GM23338 (cell line): ENCODE measurements around the gene XRCC4. TPM values are rescaled to one million over a fixed set of nuclear protein-coding genes. Genes with fewer than 3 reads are reported as not detected.

Experiments
- ATAC-seq: fragments of 200-7000 bp; cut with Tn5 transposase; 3 replicates; pipeline ENCODE4 v1.9.1; 2020
- DNase-seq: peaks from one replicate; pipeline ENCODE4 v3.0.0-alpha.2; 2015; ENCODE audit warnings: low spot score
- H2AFZ ChIP-seq: fragments of 200-600 bp; sonication (generic); 2 replicates; pipeline ENCODE4 v1.8.0; 2016; ENCODE audit warnings: antibody characterized with exemption, mild to moderate bottlenecking, moderate library complexity
- H3F3A ChIP-seq: fragments of 200-600 bp; sonication (generic); replicated peaks from 2 replicates; pipeline ENCODE4 v1.8.0; 2017; ENCODE audit warnings: antibody characterized with exemption, mixed run types, low read depth
- H3K27ac ChIP-seq: fragments of 200-600 bp; sonication (generic); 2 replicates; pipeline ENCODE4 v1.6.1; 2016; ENCODE audit warnings: low read depth
- H3K27me3 ChIP-seq: fragments of 200-600 bp; sonication (generic); 2 replicates; pipeline ENCODE4 v1.8.0; 2016; ENCODE audit warnings: mild to moderate bottlenecking, mixed run types, moderate library complexity; ENCODE audit not compliant: insufficient read depth
- H3K36me3 ChIP-seq: fragments of 200-600 bp; sonication (generic); 2 replicates; pipeline ENCODE4 v1.8.0; 2016; ENCODE audit warnings: mild to moderate bottlenecking; ENCODE audit not compliant: insufficient read depth
- H3K4me1 ChIP-seq: fragments of 200-600 bp; sonication (generic); 2 replicates; pipeline ENCODE4 v1.8.0; 2016; ENCODE audit warnings: mild to moderate bottlenecking, moderate library complexity; ENCODE audit not compliant: insufficient read depth
- H3K4me2 ChIP-seq: fragments of 200-600 bp; sonication (generic); 2 replicates; pipeline ENCODE4 v1.7.1; 2017; ENCODE audit warnings: mixed run types
- H3K4me3 ChIP-seq: fragments of 200-600 bp; sonication (generic); 2 replicates; pipeline ENCODE4 v1.6.1; 2016; ENCODE audit warnings: mixed run types
- H3K79me2 ChIP-seq: fragments of 200-600 bp; sonication (generic); replicated peaks from 2 replicates; pipeline ENCODE4 v1.8.0; 2017; ENCODE audit warnings: mild to moderate bottlenecking; ENCODE audit not compliant: insufficient read depth
- H3K9me2 ChIP-seq: fragments of 200-600 bp; sonication (generic); 2 replicates; pipeline ENCODE4 v1.8.0; 2017; ENCODE audit not compliant: insufficient read depth
- H4K20me1 ChIP-seq: fragments of 200-600 bp; sonication (generic); replicated peaks from 2 replicates; pipeline ENCODE4 v1.8.0; 2017; ENCODE audit warnings: mild to moderate bottlenecking; ENCODE audit not compliant: insufficient read depth
- H3K27ac Mint-ChIP-seq: 2 replicates; pipeline ENCODE4 v1.8.0; 2020; ENCODE audit warnings: inconsistent platforms, mild to moderate bottlenecking, moderate library complexity, mixed read lengths
- H3K27me3 Mint-ChIP-seq: 3 replicates; pipeline ENCODE4 v1.8.0; 2022; ENCODE audit warnings: low read depth, mild to moderate bottlenecking, moderate library complexity, mixed read lengths, inconsistent platforms; ENCODE audit not compliant: insufficient read depth, poor library complexity
- H3K36me3 Mint-ChIP-seq: 3 replicates; pipeline ENCODE4 v1.8.0; 2021; ENCODE audit warnings: low read depth, mild to moderate bottlenecking, inconsistent platforms, moderate library complexity, mixed read lengths
- H3K4me1 Mint-ChIP-seq: 3 replicates; pipeline ENCODE4 v1.8.0; 2020; ENCODE audit warnings: mild to moderate bottlenecking, inconsistent platforms, mixed read lengths
- H3K4me3 Mint-ChIP-seq: 3 replicates; pipeline ENCODE4 v1.8.0; 2021; ENCODE audit warnings: moderate library complexity, mild to moderate bottlenecking, inconsistent platforms, mixed read lengths
- H3K9me3 Mint-ChIP-seq: 3 replicates; pipeline ENCODE4 v1.8.0; 2020; ENCODE audit warnings: moderate library complexity, mild to moderate bottlenecking, inconsistent platforms, mixed read lengths
- CREB1 ChIP-seq: fragments of 250-450 bp; sonication (Bioruptor Pico); IDR thresholded peaks from 2 replicates; pipeline ENCODE4 v1.5.0; 2020; ENCODE audit warnings: low read depth, mild to moderate bottlenecking, moderate library complexity
- CTCF ChIP-seq, 2 experiments: fragments of 200-600 bp in 1 of 2; sonication (generic) in 1 of 2; conservative IDR thresholded peaks; 2 replicates each; pipeline versions ENCODE4 v1.5.1 to v1.6.1; 2016 to 2017; ENCODE audit warnings: antibody characterized with exemption in 2 of 2, low read depth in 2 of 2, mild to moderate bottlenecking in 2 of 2, moderate library complexity in 1 of 2
- EZH2phosphoT487 ChIP-seq: fragments of 200-600 bp; sonication (generic); IDR thresholded peaks from one replicate; pipeline ENCODE4 v1.8.1; 2018; ENCODE audit warnings: antibody characterized with exemption; ENCODE audit not compliant: unreplicated experiment
- JUNB ChIP-seq: IDR thresholded peaks from one replicate; pipeline ENCODE4 v1.6.1; 2016; ENCODE audit warnings: antibody characterized with exemption; ENCODE audit not compliant: unreplicated experiment
- NANOG ChIP-seq: IDR thresholded peaks from 2 replicates; pipeline ENCODE4 v1.6.1; 2016; ENCODE audit warnings: antibody characterized with exemption, borderline replicate concordance
- REST ChIP-seq: IDR thresholded peaks from one replicate; pipeline ENCODE4 v1.6.1; 2018; ENCODE audit warnings: antibody characterized with exemption; ENCODE audit not compliant: unreplicated experiment
- STAT1 ChIP-seq: IDR thresholded peaks from one replicate; pipeline ENCODE4 v1.6.1; 2016; ENCODE audit warnings: antibody characterized with exemption; ENCODE audit not compliant: unreplicated experiment
- ZNF114 ChIP-seq: fragments of 250-450 bp; sonication (Bioruptor Pico); IDR thresholded peaks from 2 replicates; pipeline ENCODE4 v1.5.0; 2020; ENCODE audit warnings: mild to moderate bottlenecking, moderate library complexity
- ZNF331 ChIP-seq: fragments of 250-450 bp; sonication (Bioruptor Pico); IDR thresholded peaks from 2 replicates; pipeline ENCODE4 v1.5.0; 2020; ENCODE audit warnings: low read depth, mild to moderate bottlenecking, moderate library complexity
- polyA plus RNA-seq: library from polyadenylated mRNA; unstranded; fragments of >200 nt; fragmentation: Nextera tagmentation; extraction: Ambion mirVana; gene quantifications from 2 replicates; pipeline ENCODE4 v1.2.1, GENCODE V29; 2016
- total RNA-seq: library from RNA; depleted of rRNA; stranded (reverse); fragments of >200 nt; shearing (Covaris generic); gene quantifications from 2 replicates; pipeline ENCODE4 v1.2.3, GENCODE V29; 2014
- TF ChIP-seq, protein P1 (sequence below): IDR thresholded peaks from 2 replicates; pipeline ENCODE4 v1.6.1; 2016; ENCODE audit warnings: antibody characterized with exemption

XRCC4 gene
- total and polyA plus RNA-seq, 2 experiments from 2014 or later, result 11.5 to 22.4 TPM

GRCh38 chr5:83038924-83039323 is 38.4 kb upstream of the XRCC4 start (continued):
- TF ChIP-seq CTCF (conservative IDR thresholded peaks at IDR 0.05; ENCODE audit: low read depth in 2 of 2) (no peak), STAT1 (no peak), JUNB (no peak), CREB1 (no peak), ZNF114 (CRISPR knock-in tag) (no peak), ZNF331 (CRISPR knock-in tag) (no peak), NANOG (no peak), REST (no peak), EZH2phosphoT487 (no peak)

- Histone ChIP-seq H3K4me2 (no peak overlapping the region), H4K20me1 (peaks cover 3% of the 10 kb centered on the region; the same call in 1 of the 2 replicates), H3K27ac (no peak overlapping the region), H3K4me3 (no peak overlapping the region), H2AFZ (no peak overlapping the region), H3K36me3 (no peaks in the 10 kb centered on the region), H3K9me2 (no peaks in the 10 kb centered on the region), H3K4me1 (peaks cover 2% of the 10 kb centered on the region), H3F3A (no peaks in the 10 kb centered on the region), H3K27me3 (no peaks in the 10 kb centered on the region), H3K79me2 (no peaks in the 10 kb centered on the region)
- H3K27me3 Mint-ChIP-seq, result peaks cover 2% of the 10 kb centered on the region
- H3K36me3 Mint-ChIP-seq, result no peaks in the 10 kb centered on the region
- no peak for TF ChIP-seq CREB1
- TF ChIP-seq, protein P1, sequence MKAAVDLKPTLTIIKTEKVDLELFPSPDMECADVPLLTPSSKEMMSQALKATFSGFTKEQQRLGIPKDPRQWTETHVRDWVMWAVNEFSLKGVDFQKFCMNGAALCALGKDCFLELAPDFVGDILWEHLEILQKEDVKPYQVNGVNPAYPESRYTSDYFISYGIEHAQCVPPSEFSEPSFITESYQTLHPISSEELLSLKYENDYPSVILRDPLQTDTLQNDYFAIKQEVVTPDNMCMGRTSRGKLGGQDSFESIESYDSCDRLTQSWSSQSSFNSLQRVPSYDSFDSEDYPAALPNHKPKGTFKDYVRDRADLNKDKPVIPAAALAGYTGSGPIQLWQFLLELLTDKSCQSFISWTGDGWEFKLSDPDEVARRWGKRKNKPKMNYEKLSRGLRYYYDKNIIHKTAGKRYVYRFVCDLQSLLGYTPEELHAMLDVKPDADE, result no peak
- no peaks in the 10 kb centered on the region for H3K9me3 Mint-ChIP-seq
- no peak overlapping the region for H3K27ac Mint-ChIP-seq
- no peak for DNase-seq
- no peak overlapping the region for H3K4me3 Mint-ChIP-seq
- H3K4me1 Mint-ChIP-seq, result peaks cover 4% of the 10 kb centered on the region; the same call in 2 of the 3 replicates
- no peak for ATAC-seq
Observed at GRCh38 chr5:83042507-83042906, 34.8 kb upstream of the XRCC4 start.
